Endothelial cell of umbilical vein (primary cell): ENCODE data around the gene DAG1. TPM values are rescaled to one million over a fixed set of nuclear protein-coding genes. Genes with fewer than 3 reads are reported as not detected.

Source experiments
- BruUV-seq: library from RNA; stranded (reverse); fragments of 400-500 nt; replicated peaks from 2 replicates; lab custom pipeline; 2021; lab: Mats Ljungman, UMichigan
- CTCF ChIA-PET: fragments of 300-600, 350-600 bp; sonication (Branson Sonifier 250); formaldehyde crosslinking; loops from one replicate; lab custom pipeline; 2021; ENCODE audit warnings: antibody characterized with exemption, inconsistent platforms; lab: Charles Lee
- POLR2A ChIA-PET: fragments of 300-600, 350-600 bp; sonication (Branson Sonifier 250); formaldehyde crosslinking; loops from one replicate; lab custom pipeline; 2021; ENCODE audit warnings: antibody characterized with exemption, inconsistent platforms; lab: Charles Lee
- DNase-seq: peaks from one replicate; pipeline ENCODE4 v3.0.0-alpha.2; 2011; ENCODE audit warnings: low read depth, low spot score
- FAIRE-seq: peaks from 2 replicates; lab custom pipeline; 2011; peaks lifted over from hg19 to GRCh38; lab: Jason Lieb, UNC
- H2AFZ ChIP-seq: 2 replicates; pipeline ENCODE4 v1.6.0; 2012; ENCODE audit warnings: low read depth, low read length, control low read depth, inconsistent platforms
- H3K27ac ChIP-seq: 2 replicates; pipeline ENCODE4 v1.5.1; 2011; ENCODE audit warnings: low read depth, mild to moderate bottlenecking, control low read depth, low read length, moderate library complexity; ENCODE audit not compliant: insufficient read depth
- H3K27me3 ChIP-seq, 2 experiments: 2 replicates each; pipeline versions ENCODE4 v1.6.0 to v1.6.1; 2011; ENCODE audit warnings: low read length in 2 of 2, mixed read lengths in 1 of 2; ENCODE audit not compliant: control insufficient read depth in 2 of 2, insufficient read depth in 2 of 2
- H3K36me3 ChIP-seq, 2 experiments: 2 replicates in 1 of 2; 3 replicates in 1 of 2; pipeline ENCODE4 v1.5.1; 2011; ENCODE audit warnings: low read length in 2 of 2, mild to moderate bottlenecking in 1 of 2, moderate library complexity in 1 of 2; ENCODE audit not compliant: control insufficient read depth in 2 of 2, insufficient read depth in 2 of 2; ENCODE audit errors: extremely low read depth in 1 of 2
- H3K4me1 ChIP-seq: 3 replicates; pipeline ENCODE4 v1.5.1; 2011; ENCODE audit warnings: mild to moderate bottlenecking, low read length; ENCODE audit not compliant: control insufficient read depth, insufficient read depth; ENCODE audit errors: extremely low read depth
- H3K4me2 ChIP-seq: 2 replicates; pipeline ENCODE4 v1.6.1; 2011; ENCODE audit warnings: low read length, control low read depth, mixed read lengths; ENCODE audit not compliant: insufficient read depth
- H3K4me3 ChIP-seq, 3 experiments: fragments of 200-600 bp in 1 of 3; sonication (generic), shearing (Covaris generic) in 1 of 3; replicated peaks in 1 of 3; 2 replicates each; pipeline ENCODE4 v1.5.1; 2011 to 2016; ENCODE audit warnings: control low read depth in 3 of 3, low read length in 3 of 3, mild to moderate bottlenecking in 2 of 3, inconsistent platforms in 1 of 3, low read depth in 1 of 3, moderate library complexity in 1 of 3; ENCODE audit not compliant: insufficient read depth in 1 of 3
- H3K79me2 ChIP-seq: 2 replicates; pipeline ENCODE4 v1.6.0; 2012; ENCODE audit warnings: low read length, inconsistent platforms; ENCODE audit not compliant: control insufficient read depth, insufficient read depth
- H3K9ac ChIP-seq: replicated peaks from 2 replicates; pipeline ENCODE3; 2011; ENCODE audit warnings: low read length, control low read depth; ENCODE audit not compliant: insufficient read depth; ENCODE audit errors: extremely low read depth
- H3K9me1 ChIP-seq: replicated peaks from 3 replicates; pipeline ENCODE4 v1.6.0; 2011; ENCODE audit warnings: mild to moderate bottlenecking, low read length; ENCODE audit not compliant: control insufficient read depth, insufficient read depth; ENCODE audit errors: extremely low read depth
- H3K9me3 ChIP-seq: replicated peaks from 2 replicates; pipeline ENCODE4 v1.5.1; 2012; ENCODE audit warnings: low read length, inconsistent platforms; ENCODE audit not compliant: control insufficient read depth, insufficient read depth
- H4K20me1 ChIP-seq: replicated peaks from 2 replicates; pipeline ENCODE3; 2011; ENCODE audit warnings: mild to moderate bottlenecking, low read length; ENCODE audit not compliant: control insufficient read depth, insufficient read depth; ENCODE audit errors: extremely low read depth
- EZH2 ChIP-seq: IDR thresholded peaks from 2 replicates; pipeline ENCODE4 v1.6.1; 2012; ENCODE audit warnings: borderline replicate concordance, low read depth, mild to moderate bottlenecking, moderate library complexity, low read length, inconsistent platforms; ENCODE audit not compliant: severe bottlenecking
- FOS ChIP-seq: IDR thresholded peaks from 2 replicates; pipeline ENCODE4 v1.6.1; 2011; ENCODE audit warnings: mild to moderate bottlenecking, low read length, moderate library complexity, borderline replicate concordance; ENCODE audit not compliant: insufficient read depth
- GATA2 ChIP-seq: IDR thresholded peaks from 2 replicates; pipeline ENCODE4 v1.7.0; 2011; ENCODE audit warnings: low read depth, mild to moderate bottlenecking, moderate library complexity, mixed read lengths, low read length; ENCODE audit not compliant: insufficient read length, insufficient read depth
- JUN ChIP-seq: IDR thresholded peaks from 2 replicates; pipeline ENCODE4 v1.6.1; 2011; ENCODE audit warnings: borderline replicate concordance, low read depth; ENCODE audit not compliant: insufficient read length, insufficient read depth
- MYC ChIP-seq: IDR thresholded peaks from one replicate; pipeline ENCODE4 v1.6.1; 2011; ENCODE audit warnings: mild to moderate bottlenecking, low read depth, low read length
- POLR2A ChIP-seq: IDR thresholded peaks from 2 replicates; pipeline ENCODE4 v1.6.1; 2012; ENCODE audit warnings: low read depth, mild to moderate bottlenecking, control low read depth, low read length
- POLR2AphosphoS5 ChIP-seq: IDR thresholded peaks from 2 replicates; pipeline ENCODE4 v1.6.1; 2012; ENCODE audit warnings: low read depth, mild to moderate bottlenecking, control low read depth, low read length, moderate library complexity; ENCODE audit not compliant: insufficient read depth
- dilution Hi-C: fragments of 300-500 bp; cut with MboI; formaldehyde crosslinking; loops from one replicate; pipeline ENCODE4 v1.15.0; 2019; ENCODE audit warnings: low sequenced_read_pairs; ENCODE audit not compliant: extremely low pct_ligation_motif_present
- intact Hi-C: fragments of 100-400 bp; cut with micrococcal nuclease; formaldehyde crosslinking; loops from one replicate; pipeline ENCODE4 v1.10.0; 2022
- polyA plus RNA-seq, 4 experiments: library from polyadenylated mRNA; depleted of rRNA in 3 of 4; stranded (reverse) in 3 of 4; unstranded in 1 of 4; fragments of >200 nt; gene quantifications; 2 replicates each; pipeline versions ENCODE4 v1.2.1 to v1.2.3, GENCODE V29; 2011 to 2012; ENCODE audit warnings: missing spikeins in 1 of 4
- total RNA-seq: library from RNA; stranded (reverse); gene quantifications from 2 replicates; pipeline ENCODE4 v1.2.3, GENCODE V29; 2021
- TF ChIP-seq, protein P1 (sequence below), 2 donors: IDR thresholded peaks; 1 replicate in 1 of 2; 2 replicates in 1 of 2; pipeline ENCODE4 v1.5.1; 2011; ENCODE audit warnings: low read length in 2 of 2, mild to moderate bottlenecking in 2 of 2, moderate library complexity in 2 of 2, control low read depth in 1 of 2, inconsistent platforms in 1 of 2, low read depth in 1 of 2; ENCODE audit not compliant: insufficient read depth in 1 of 2; ENCODE audit errors: extremely low read depth in 1 of 2
- TF ChIP-seq, protein P2 (sequence below): IDR thresholded peaks from 2 replicates; pipeline ENCODE4 v1.6.1; 2011; ENCODE audit not compliant: insufficient read depth, insufficient read length

DAG1 gene
- total and polyA plus RNA-seq, 2 donors (not counting 3 experiments of a cell fraction or from before 2014, with no cell fraction given), result 59.6 to 97.5 TPM

DNA sequence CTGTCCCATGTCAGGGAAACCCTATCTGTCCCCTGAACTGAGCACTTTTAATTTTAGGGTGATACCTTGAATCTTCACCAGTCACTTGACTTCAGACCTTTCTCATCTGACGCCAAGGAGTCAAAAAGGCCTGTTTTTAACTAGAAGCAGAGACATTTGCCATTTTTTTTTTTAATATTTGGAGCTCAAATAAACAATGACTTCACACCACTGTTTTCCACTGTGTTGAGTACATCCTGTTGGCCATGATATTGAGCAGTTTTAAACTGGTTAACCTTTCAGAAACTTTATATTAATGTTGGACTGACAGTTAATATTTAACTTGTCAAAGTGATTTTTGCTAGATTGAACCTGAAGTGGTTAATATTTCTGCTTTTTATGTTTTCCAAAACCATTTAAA lies 28.2 kb downstream of the DAG1 start:
- Histone ChIP-seq H3K9ac (no peak overlapping the region), H3K36me3 (no peaks in the 10 kb centered on the region), H3K4me2 (no peak overlapping the region), H3K79me2 (no peaks in the 10 kb centered on the region), H3K4me1 (peaks cover 8% of the 10 kb centered on the region), H2AFZ (no peak overlapping the region), H3K27ac (no peak overlapping the region), H3K9me3 (no peaks in the 10 kb centered on the region), H3K4me3 (no peak overlapping the region), H3K27me3 (no peaks in the 10 kb centered on the region), H3K9me1 (no peaks in the 10 kb centered on the region), H4K20me1 (no peaks in the 10 kb centered on the region)
- dilution Hi-C loops (no loop called here), intact Hi-C loops (no loop called here)
- no peak for FAIRE-seq
- DNase-seq, result peak; percentile 30
- ChIA-PET CTCF (interaction anchor here (1.0 to 1.8 kb wide), 5 partner anchors 11 to 148 kb away, joined by 3 to 8 read pairs (median 3); no protein-coding TSS in a partner anchor), POLR2A (no interaction called here)
- no peak for TF ChIP-seq EZH2
- no peak for TF ChIP-seq GATA2
- no peak for TF ChIP-seq JUN
- TF ChIP-seq POLR2A, result no peak
- no peak for TF ChIP-seq FOS
- TF ChIP-seq, protein P1, sequence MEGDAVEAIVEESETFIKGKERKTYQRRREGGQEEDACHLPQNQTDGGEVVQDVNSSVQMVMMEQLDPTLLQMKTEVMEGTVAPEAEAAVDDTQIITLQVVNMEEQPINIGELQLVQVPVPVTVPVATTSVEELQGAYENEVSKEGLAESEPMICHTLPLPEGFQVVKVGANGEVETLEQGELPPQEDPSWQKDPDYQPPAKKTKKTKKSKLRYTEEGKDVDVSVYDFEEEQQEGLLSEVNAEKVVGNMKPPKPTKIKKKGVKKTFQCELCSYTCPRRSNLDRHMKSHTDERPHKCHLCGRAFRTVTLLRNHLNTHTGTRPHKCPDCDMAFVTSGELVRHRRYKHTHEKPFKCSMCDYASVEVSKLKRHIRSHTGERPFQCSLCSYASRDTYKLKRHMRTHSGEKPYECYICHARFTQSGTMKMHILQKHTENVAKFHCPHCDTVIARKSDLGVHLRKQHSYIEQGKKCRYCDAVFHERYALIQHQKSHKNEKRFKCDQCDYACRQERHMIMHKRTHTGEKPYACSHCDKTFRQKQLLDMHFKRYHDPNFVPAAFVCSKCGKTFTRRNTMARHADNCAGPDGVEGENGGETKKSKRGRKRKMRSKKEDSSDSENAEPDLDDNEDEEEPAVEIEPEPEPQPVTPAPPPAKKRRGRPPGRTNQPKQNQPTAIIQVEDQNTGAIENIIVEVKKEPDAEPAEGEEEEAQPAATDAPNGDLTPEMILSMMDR (IDR thresholded peaks at IDR 0.05; ENCODE audit: extremely low read depth in 1 of 2, insufficient read depth in 1 of 2, low read depth in 1 of 2, low read length in 2 of 2), result no peak
- TF ChIP-seq, protein P2, sequence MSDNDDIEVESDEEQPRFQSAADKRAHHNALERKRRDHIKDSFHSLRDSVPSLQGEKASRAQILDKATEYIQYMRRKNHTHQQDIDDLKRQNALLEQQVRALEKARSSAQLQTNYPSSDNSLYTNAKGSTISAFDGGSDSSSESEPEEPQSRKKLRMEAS, result no peak
- no peak for TF ChIP-seq MYC
- no peak for TF ChIP-seq POLR2AphosphoS5
- BruUV-seq, result no TSS peak
